Measurements from ENCODE around the gene OSBP2.

The OSBP2 gene

DNA sequence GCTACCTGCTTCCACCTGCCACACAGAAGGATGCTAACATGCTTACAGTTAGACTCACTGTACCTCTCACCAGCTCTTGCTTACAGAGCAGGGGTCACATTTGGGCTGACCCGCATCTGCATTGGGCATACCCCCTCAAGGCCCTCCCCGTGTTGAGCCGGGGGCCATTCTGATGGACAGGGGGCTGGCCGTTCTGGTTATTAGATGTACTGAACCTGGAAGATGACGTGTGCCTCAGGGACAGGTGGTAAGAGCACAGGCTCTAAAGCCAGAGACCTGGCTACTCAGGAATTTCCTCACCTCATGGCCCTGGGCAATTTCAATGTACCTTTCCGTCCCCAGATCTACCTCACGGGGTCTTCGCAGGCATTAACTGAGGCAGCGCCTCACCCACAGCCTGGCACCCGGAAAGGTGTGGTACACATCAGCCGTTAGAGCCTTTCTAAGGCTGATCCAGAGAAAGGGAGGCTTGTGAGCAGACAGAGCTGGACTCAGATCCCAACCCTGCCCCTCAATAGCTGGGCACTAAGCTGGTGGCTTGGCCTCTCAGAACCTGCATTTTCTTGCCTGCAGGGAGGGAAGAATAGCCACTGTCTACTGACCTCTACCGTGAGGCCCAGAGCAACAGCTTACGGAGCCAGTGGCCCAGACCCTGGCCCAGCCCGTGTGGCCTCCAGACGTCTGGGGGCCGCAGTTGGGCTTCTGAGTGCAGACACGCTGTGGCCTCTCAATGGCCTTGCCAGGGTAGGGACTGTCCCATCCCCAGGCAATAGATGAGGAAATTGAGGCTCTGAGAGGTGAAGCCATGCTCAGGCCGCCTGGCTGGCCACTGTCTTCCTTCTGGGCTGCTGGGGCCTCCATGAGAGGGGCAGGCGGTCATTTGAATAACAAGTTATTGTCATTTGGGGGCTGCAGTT, 173.3 kb downstream of the OSBP2 start:
- TF ChIP-seq RARB (CRISPR knock-in tag; IDR thresholded peaks at IDR 0.05) (no peak), ZNF565 (CRISPR knock-in tag; conservative IDR thresholded peaks at IDR 0.05; ENCODE audit: low read depth) (no peak), ZFP3 (CRISPR knock-in tag; IDR thresholded peaks at IDR 0.05) (no peak), BACH2 (CRISPR knock-in tag; IDR thresholded peaks at IDR 0.05; ENCODE audit: borderline replicate concordance) (no peak), PPARA (CRISPR knock-in tag; IDR thresholded peaks at IDR 0.05; ENCODE audit: borderline replicate concordance) (no peak), TOX (CRISPR knock-in tag; IDR thresholded peaks at IDR 0.05; ENCODE audit: borderline replicate concordance) (no peak), SNAI2 (CRISPR knock-in tag; IDR thresholded peaks at IDR 0.05) (no peak), GLIS3 (CRISPR knock-in tag; IDR thresholded peaks at IDR 0.05) (no peak), ARNTL (CRISPR knock-in tag; IDR thresholded peaks at IDR 0.05; ENCODE audit: borderline replicate concordance, low read depth) (no peak), ISL1 (CRISPR knock-in tag; IDR thresholded peaks at IDR 0.05) (no peak), TCF4 (CRISPR knock-in tag; IDR thresholded peaks at IDR 0.05; ENCODE audit: borderline replicate concordance) (no peak)
- TF ChIP-seq, protein P1, sequence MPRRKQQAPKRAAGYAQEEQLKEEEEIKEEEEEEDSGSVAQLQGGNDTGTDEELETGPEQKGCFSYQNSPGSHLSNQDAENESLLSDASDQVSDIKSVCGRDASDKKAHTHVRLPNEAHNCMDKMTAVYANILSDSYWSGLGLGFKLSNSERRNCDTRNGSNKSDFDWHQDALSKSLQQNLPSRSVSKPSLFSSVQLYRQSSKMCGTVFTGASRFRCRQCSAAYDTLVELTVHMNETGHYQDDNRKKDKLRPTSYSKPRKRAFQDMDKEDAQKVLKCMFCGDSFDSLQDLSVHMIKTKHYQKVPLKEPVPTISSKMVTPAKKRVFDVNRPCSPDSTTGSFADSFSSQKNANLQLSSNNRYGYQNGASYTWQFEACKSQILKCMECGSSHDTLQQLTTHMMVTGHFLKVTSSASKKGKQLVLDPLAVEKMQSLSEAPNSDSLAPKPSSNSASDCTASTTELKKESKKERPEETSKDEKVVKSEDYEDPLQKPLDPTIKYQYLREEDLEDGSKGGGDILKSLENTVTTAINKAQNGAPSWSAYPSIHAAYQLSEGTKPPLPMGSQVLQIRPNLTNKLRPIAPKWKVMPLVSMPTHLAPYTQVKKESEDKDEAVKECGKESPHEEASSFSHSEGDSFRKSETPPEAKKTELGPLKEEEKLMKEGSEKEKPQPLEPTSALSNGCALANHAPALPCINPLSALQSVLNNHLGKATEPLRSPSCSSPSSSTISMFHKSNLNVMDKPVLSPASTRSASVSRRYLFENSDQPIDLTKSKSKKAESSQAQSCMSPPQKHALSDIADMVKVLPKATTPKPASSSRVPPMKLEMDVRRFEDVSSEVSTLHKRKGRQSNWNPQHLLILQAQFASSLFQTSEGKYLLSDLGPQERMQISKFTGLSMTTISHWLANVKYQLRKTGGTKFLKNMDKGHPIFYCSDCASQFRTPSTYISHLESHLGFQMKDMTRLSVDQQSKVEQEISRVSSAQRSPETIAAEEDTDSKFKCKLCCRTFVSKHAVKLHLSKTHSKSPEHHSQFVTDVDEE (CRISPR knock-in tag; IDR thresholded peaks at IDR 0.05), result no peak
- TF ChIP-seq, protein P2, sequence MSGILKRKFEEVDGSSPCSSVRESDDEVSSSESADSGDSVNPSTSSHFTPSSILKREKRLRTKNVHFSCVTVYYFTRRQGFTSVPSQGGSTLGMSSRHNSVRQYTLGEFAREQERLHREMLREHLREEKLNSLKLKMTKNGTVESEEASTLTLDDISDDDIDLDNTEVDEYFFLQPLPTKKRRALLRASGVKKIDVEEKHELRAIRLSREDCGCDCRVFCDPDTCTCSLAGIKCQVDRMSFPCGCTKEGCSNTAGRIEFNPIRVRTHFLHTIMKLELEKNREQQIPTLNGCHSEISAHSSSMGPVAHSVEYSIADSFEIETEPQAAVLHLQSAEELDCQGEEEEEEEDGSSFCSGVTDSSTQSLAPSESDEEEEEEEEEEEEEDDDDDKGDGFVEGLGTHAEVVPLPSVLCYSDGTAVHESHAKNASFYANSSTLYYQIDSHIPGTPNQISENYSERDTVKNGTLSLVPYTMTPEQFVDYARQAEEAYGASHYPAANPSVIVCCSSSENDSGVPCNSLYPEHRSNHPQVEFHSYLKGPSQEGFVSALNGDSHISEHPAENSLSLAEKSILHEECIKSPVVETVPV (CRISPR knock-in tag; IDR thresholded peaks at IDR 0.05), result no peak
- ATAC-seq, result no peak

DNA sequence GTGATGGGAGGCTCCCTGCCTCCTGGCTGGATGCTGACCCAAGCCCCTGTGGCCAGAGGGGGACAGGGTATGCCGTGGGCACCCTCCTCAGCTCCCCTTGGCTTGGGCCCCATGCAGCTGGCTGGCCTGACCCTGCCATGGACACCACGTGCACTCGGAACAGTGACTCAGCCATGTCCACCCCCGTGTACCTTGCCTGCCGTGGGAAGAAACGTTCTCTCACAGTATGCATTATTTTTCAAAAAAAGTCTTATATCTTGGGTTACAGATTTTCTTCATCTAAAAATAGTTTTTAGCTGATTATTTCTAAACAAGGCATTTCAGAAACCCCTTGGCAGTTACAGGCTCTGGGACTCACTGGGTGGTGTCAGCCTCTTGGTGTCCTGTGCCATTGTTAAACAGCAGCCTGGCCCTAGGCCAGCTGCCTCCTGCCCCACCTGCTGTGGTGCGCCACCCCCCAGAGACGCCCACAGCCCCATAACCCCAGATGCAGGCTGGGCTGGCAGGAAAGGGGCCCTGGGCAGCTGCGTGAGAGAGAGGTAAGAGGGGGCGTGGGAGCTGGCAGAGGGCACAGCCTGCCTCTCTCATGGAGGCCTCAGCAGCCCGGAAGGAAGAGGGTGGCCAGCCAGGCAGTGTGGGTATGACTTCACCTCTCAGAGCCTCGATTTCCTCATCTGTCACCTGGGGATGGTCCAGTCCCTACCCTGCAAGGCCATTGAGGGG, 174.2 kb downstream of the OSBP2 start:
- ATAC-seq, result no peak
- no peak for TF ChIP-seq TOX (CRISPR knock-in tag; IDR thresholded peaks at IDR 0.05; ENCODE audit: borderline replicate concordance)
- no peak for TF ChIP-seq ZFP30 (CRISPR knock-in tag; IDR thresholded peaks at IDR 0.05)
- TF ChIP-seq ZNF70 (CRISPR knock-in tag; IDR thresholded peaks at IDR 0.05), result no peak
- TF ChIP-seq ARNTL (CRISPR knock-in tag; IDR thresholded peaks at IDR 0.05; ENCODE audit: borderline replicate concordance, low read depth), result no peak
- TF ChIP-seq, protein P1 (CRISPR knock-in tag; IDR thresholded peaks at IDR 0.05), result no peak
- TF ChIP-seq GLIS3 (CRISPR knock-in tag; IDR thresholded peaks at IDR 0.05), result no peak
- no peak for TF ChIP-seq PPARA (CRISPR knock-in tag; IDR thresholded peaks at IDR 0.05; ENCODE audit: borderline replicate concordance)
- no peak for TF ChIP-seq ESRRG (CRISPR knock-in tag; IDR thresholded peaks at IDR 0.05)
- TF ChIP-seq CSDC2 (CRISPR knock-in tag; IDR thresholded peaks at IDR 0.05), result no peak
- no peak for TF ChIP-seq SNAI2 (CRISPR knock-in tag; IDR thresholded peaks at IDR 0.05)
- TF ChIP-seq ISL1 (CRISPR knock-in tag; IDR thresholded peaks at IDR 0.05), result no peak
- TF ChIP-seq ZNF8 (CRISPR knock-in tag; IDR thresholded peaks at IDR 0.05), result no peak
- TF ChIP-seq, protein P3, sequence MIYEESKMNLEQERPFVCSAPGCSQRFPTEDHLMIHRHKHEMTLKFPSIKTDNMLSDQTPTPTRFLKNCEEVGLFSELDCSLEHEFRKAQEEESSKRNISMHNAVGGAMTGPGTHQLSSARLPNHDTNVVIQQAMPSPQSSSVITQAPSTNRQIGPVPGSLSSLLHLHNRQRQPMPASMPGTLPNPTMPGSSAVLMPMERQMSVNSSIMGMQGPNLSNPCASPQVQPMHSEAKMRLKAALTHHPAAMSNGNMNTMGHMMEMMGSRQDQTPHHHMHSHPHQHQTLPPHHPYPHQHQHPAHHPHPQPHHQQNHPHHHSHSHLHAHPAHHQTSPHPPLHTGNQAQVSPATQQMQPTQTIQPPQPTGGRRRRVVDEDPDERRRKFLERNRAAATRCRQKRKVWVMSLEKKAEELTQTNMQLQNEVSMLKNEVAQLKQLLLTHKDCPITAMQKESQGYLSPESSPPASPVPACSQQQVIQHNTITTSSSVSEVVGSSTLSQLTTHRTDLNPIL (CRISPR knock-in tag; IDR thresholded peaks at IDR 0.05; ENCODE audit: low read depth), result no peak
- TF ChIP-seq, protein P2 (CRISPR knock-in tag; IDR thresholded peaks at IDR 0.05), result no peak
- TF ChIP-seq, protein P4, sequence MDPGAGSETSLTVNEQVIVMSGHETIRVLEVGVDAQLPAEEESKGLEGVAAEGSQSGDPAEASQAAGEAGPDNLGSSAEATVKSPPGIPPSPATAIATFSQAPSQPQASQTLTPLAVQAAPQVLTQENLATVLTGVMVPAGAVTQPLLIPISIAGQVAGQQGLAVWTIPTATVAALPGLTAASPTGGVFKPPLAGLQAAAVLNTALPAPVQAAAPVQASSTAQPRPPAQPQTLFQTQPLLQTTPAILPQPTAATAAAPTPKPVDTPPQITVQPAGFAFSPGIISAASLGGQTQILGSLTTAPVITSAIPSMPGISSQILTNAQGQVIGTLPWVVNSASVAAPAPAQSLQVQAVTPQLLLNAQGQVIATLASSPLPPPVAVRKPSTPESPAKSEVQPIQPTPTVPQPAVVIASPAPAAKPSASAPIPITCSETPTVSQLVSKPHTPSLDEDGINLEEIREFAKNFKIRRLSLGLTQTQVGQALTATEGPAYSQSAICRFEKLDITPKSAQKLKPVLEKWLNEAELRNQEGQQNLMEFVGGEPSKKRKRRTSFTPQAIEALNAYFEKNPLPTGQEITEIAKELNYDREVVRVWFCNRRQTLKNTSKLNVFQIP (CRISPR knock-in tag; IDR thresholded peaks at IDR 0.05; ENCODE audit: borderline replicate concordance, low read depth), result no peak
- no peak for TF ChIP-seq TCF4 (CRISPR knock-in tag; IDR thresholded peaks at IDR 0.05; ENCODE audit: borderline replicate concordance)
- TF ChIP-seq BACH2 (CRISPR knock-in tag; IDR thresholded peaks at IDR 0.05; ENCODE audit: borderline replicate concordance), result no peak
- no peak for TF ChIP-seq ZFP3 (CRISPR knock-in tag; IDR thresholded peaks at IDR 0.05)
- TF ChIP-seq OSR1 (CRISPR knock-in tag; IDR thresholded peaks at IDR 0.05), result no peak

All from SK-N-SH treated with all-trans-retinoic acid at 6 μM for 48 hours (cell line).